ENCODE results near the gene NRN1L. TPM values are rescaled to one million over a fixed set of nuclear protein-coding genes. Genes with fewer than 3 reads are reported as not detected.

NRN1L gene
- total RNA-seq, 1 experiment from 2014 or later: not detected

GRCh38 chr16:67934306-67935100 is 49.8 kb downstream of the NRN1L start:
- DNase-seq (ENCODE audit: low read depth): no peak

- no peak for DNase-seq (ENCODE audit: low read depth)
These were observed 50.4 kb downstream of the NRN1L start for GRCh38 chr16:67935101-67935401.

DNA sequence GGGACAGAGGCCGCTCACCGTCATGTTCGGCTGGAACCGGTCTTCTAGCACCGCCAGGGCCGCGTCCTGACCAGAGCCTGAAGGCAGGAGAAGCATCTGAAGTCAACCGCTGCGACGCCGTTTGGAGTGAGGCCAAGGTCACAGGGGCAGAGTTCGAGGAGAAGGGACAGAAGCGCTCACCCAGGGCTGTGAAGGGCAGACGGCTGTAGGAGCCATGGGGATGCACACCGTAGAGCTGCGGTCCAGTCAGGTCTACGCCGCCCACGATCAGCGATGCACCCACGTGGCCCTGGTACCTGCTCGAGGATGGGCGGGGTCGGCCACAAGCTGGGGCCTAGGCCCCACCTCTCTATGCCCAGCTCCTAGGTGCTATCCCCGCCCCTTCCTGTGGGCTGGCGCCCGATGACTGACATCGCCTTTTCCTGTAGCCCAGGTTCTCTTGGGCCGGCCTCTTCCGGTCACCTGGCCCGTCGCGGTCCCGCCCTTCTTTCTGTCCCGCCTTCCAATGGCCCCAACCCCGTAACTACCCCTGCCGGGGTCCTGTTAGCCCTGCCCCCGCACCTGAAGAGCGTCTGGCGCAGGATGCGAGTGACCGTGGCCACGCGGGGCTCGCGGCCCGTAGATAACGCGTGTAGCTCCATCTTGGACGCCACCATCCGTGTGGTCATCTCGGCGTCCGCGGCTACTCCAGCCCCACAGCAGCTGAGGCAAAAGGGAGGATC is 50.9 kb downstream of the NRN1L start:
- peak; percentile 96 for DNase-seq (ENCODE audit: low read depth)

Small RNAs within 50 kb of the gene (small RNA-seq; reads per million reads assigned to genes)
- gene AC040162.2: not detected
- not detected for gene NRN1L

Other genes with a start within 250 kb of the NRN1L start
- gene CARMIL2, start 239.7 kb upstream of the NRN1L start, total RNA-seq (2014; rRNA removed; shearing (Covaris generic)): 4.3 and 12.0 TPM in 2 replicates
- gene ACD, start 224.6 kb upstream of the NRN1L start, total RNA-seq (2014; rRNA removed; shearing (Covaris generic)): 39.8 and 47.9 TPM in 2 replicates
- gene PARD6A, start 223.9 kb upstream of the NRN1L start, total RNA-seq (2014; rRNA removed; shearing (Covaris generic)): 2.8 and 3.8 TPM in 2 replicates
- gene ENKD1, start 218.1 kb upstream of the NRN1L start, total RNA-seq (2014; rRNA removed; shearing (Covaris generic)): 25.6 and 26.2 TPM in 2 replicates
- 0.27 and 2.5 TPM in 2 replicates for gene C16orf86, start 218.1 kb upstream of the NRN1L start, total RNA-seq (2014; rRNA removed; shearing (Covaris generic))
- gene GFOD2, start 165.6 kb upstream of the NRN1L start, total RNA-seq (2014; rRNA removed; shearing (Covaris generic)): 20.4 and 24.4 TPM in 2 replicates
- gene RANBP10, start 78.3 kb upstream of the NRN1L start, total RNA-seq (2014; rRNA removed; shearing (Covaris generic)): 6.2 and 10.8 TPM in 2 replicates
- gene TSNAXIP1, start 78.0 kb upstream of the NRN1L start, total RNA-seq (2014; rRNA removed; shearing (Covaris generic)): 0.18 TPM in 1 of 2 replicates, not detected in the other
- 91.5 and 105 TPM in 2 replicates for gene THAP11, start 42.6 kb upstream of the NRN1L start, total RNA-seq (2014; rRNA removed; shearing (Covaris generic))
- gene NUTF2, start 38.0 kb upstream of the NRN1L start, total RNA-seq (2014; rRNA removed; shearing (Covaris generic)): 236 and 318 TPM in 2 replicates
- gene CENPT, start 37.2 kb upstream of the NRN1L start, total RNA-seq (2014; rRNA removed; shearing (Covaris generic)): 30.1 and 30.2 TPM in 2 replicates
- gene EDC4, start 11.8 kb upstream of the NRN1L start, total RNA-seq (2014; rRNA removed; shearing (Covaris generic)): 64.5 and 78.1 TPM in 2 replicates
- 5.9 and 7.0 TPM in 2 replicates for gene PSKH1, start 8.4 kb downstream of the NRN1L start, total RNA-seq (2014; rRNA removed; shearing (Covaris generic))
- gene CTRL, start 47.0 kb downstream of the NRN1L start, total RNA-seq (2014; rRNA removed; shearing (Covaris generic)): 2.5 and 2.9 TPM in 2 replicates
- gene PSMB10, start 52.0 kb downstream of the NRN1L start, total RNA-seq (2014; rRNA removed; shearing (Covaris generic)): 62.2 and 72.3 TPM in 2 replicates
- 3.3 and 3.5 TPM in 2 replicates for gene LCAT, start 59.2 kb downstream of the NRN1L start, total RNA-seq (2014; rRNA removed; shearing (Covaris generic))
- 17.3 and 21.5 TPM in 2 replicates for gene SLC12A4, start 83.8 kb downstream of the NRN1L start, total RNA-seq (2014; rRNA removed; shearing (Covaris generic))
- gene DPEP3, start 95.6 kb downstream of the NRN1L start, total RNA-seq (2014; rRNA removed; shearing (Covaris generic)): not detected in 2 replicates
- gene DPEP2, start 114.6 kb downstream of the NRN1L start, total RNA-seq (2014; rRNA removed; shearing (Covaris generic)): not detected in 2 replicates
- not detected in 2 replicates for gene DPEP2NB, start 131.0 kb downstream of the NRN1L start, total RNA-seq (2014; rRNA removed; shearing (Covaris generic))
- 18.9 and 22.5 TPM in 2 replicates for gene DDX28, start 138.3 kb downstream of the NRN1L start, total RNA-seq (2014; rRNA removed; shearing (Covaris generic))
- gene DUS2, start 138.4 kb downstream of the NRN1L start, total RNA-seq (2014; rRNA removed; shearing (Covaris generic)): 15.4 and 18.2 TPM in 2 replicates
- gene NFATC3, start 200.5 kb downstream of the NRN1L start, total RNA-seq (2014; rRNA removed; shearing (Covaris generic)): 14.9 and 15.4 TPM in 2 replicates